CD4-positive, alpha-beta T cell treated with Interleukin-6 at 100 ng/mL for 8 hours (primary cell): ENCODE results near the gene CRAMP1.
"Not testable (repeated sequence)": the region's sequence is repeated elsewhere in the genome, so short reads cannot be mapped to it uniquely, and the experiment has no call there.

Source experiments
- DNase-seq: peaks from one replicate; pipeline ENCODE4 v3.0.0-alpha.2; 2020; ENCODE audit warnings: mixed read lengths, low spot score

Gene CRAMP1

GRCh38 chr16:1687427-1688316 is 75.5 kb downstream of the CRAMP1 start:
- no peak for DNase-seq

GRCh38 chr16:1688807-1689560 is 76.8 kb downstream of the CRAMP1 start:
- no peak for DNase-seq

GRCh38 chr16:1689853-1690252 is 77.7 kb downstream of the CRAMP1 start:
- no peak for DNase-seq

GRCh38 chr16:1690810-1691209 is 78.7 kb downstream of the CRAMP1 start:
- no peak for DNase-seq

DNA sequence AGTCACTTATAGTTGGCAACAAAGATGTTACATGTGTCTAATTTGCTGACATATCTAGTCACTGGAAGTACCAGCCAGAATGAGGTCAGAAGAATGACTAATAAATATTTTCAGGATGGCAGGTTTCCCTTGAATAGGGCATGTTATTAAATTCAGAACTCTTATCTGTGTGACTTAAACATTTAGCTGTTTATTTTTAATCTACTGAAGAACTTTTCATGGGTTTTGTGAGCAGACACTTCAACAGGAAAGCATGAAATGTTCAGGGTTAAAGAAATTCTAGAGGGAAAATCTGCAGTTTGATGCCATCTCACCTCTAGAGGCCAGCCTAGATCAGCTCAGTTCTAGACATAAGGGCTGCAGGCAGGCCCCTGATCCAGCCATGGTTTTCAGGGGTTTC is 79.1 kb downstream of the CRAMP1 start:
- DNase-seq: no peak

DNA sequence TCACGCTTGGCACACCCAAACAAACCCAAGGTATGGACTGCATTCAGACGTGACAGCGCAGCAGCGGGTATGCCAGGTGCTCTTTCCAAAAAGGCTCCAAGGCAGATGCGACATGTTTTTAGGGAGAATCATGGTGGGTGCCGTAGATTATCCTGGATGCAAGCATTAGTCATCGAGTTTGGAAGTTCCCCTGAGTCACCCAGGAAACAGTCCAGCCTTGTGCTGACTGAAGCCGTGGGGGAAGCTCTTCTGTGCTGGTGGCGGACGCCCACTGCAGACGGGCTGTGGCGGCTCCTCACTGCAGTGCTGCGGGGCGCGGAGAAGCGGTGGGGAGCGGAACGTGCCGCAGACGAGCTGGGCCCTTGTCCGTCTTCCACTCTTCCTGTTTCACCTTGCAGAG is 79.8 kb downstream of the CRAMP1 start:
- no peak for DNase-seq

- DNase-seq: no peak
Observed at GRCh38 chr16:1696863-1697262, 84.7 kb downstream of the CRAMP1 start.

DNA sequence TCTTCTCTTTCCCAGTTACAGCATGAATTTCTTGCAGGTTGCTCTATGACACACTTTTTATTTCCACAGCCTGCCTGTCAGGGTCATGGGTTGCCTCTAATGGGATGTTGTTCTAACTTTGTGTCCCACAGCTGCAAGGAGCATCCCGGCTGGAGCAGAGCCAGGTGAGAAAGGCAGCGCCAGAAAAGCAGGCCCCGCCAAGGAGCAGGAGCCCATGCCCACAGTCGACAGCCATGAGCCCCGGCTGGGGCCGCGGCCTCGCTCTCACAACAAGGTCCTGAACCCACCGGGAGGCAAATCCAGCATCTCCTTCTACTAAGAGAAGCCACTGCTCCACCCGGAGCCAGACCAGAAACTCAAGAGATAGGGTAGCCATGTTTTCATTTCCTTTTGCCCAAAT is 86.5 kb downstream of the CRAMP1 start:
- DNase-seq: no peak

DNA sequence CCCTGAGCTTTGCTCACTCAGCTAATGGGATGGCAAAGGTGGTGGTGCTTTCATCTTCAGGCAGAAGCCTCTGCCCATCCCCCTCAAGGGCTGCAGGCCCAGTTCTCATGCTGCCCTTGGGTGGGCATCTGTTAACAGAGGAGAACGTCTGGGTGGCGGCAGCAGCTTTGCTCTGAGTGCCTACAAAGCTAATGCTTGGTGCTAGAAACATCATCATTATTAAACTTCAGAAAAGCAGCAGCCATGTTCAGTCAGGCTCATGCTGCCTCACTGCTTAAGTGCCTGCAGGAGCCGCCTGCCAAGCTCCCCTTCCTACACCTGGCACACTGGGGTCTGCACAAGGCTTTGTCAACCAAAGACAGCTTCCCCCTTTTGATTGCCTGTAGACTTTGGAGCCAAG is 88.1 kb downstream of the CRAMP1 start:
- no peak for DNase-seq

GRCh38 chr16:1701216-1701878 is 89.2 kb downstream of the CRAMP1 start:
- no peak for DNase-seq

DNA sequence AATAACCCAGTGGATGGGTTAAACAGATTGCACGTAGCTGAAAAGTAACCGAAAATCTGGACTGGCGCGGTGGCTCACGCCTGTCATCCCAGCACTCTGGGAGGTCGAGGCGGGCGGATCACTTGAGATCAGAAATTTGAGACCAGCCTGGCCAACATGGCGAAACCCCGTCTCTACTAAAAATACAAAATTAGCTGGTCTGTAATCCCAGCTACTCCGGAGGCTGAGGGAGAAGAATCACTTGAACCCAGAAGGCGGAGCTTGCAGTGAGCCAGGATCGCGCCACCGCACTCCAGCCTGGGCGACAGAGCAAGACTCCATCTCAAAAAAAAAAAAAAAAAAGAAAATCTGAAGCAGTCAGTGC is 93.1 kb downstream of the CRAMP1 start:
- not testable (repeated sequence) for DNase-seq

- DNase-seq: peak; percentile 89
Observed at GRCh38 chr16:1705688-1706385, 93.7 kb downstream of the CRAMP1 start, which contains the start of gene MAPK8IP3. Gene MAPK8IP3, plus strand, starts transcription at chr16:1706195. Its CDS starts 145 bp downstream, at chr16:1706340.

DNA sequence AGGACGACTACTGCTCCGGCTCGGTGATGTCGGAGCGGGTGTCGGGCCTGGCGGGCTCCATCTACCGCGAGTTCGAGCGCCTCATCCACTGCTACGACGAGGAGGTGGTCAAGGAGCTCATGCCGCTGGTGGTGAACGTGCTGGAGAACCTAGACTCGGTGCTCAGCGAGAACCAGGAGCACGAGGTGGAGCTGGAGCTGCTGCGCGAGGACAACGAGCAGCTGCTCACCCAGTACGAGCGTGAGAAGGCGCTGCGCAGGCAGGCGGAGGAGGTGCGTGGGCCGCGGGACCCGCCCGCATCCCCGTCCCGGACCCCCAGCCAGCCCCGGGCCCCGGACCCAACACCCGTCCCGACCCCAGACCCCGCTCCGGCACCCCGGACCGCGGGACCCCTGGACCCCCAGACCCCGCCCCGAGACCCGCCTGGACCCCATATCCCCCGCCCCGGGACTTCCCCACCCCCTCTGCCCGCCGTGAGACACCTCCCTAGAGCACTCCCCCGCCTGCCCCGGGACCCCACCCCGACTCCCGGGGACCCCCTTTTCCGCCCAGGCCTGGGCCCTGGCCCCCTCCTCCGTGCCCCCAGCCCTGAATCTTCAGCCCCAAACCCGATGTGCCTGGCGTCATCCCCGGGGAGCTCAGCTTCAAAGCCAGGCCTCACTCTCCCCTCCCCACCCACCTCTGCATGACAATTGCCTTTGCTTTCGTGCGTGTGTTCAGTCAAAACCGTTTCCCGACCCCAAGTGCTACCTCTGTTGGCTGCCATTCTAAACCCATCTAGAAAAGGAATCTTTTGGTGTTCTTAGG is 94.4 kb downstream of the CRAMP1 start:
- DNase-seq: peak; percentile 7

DNA sequence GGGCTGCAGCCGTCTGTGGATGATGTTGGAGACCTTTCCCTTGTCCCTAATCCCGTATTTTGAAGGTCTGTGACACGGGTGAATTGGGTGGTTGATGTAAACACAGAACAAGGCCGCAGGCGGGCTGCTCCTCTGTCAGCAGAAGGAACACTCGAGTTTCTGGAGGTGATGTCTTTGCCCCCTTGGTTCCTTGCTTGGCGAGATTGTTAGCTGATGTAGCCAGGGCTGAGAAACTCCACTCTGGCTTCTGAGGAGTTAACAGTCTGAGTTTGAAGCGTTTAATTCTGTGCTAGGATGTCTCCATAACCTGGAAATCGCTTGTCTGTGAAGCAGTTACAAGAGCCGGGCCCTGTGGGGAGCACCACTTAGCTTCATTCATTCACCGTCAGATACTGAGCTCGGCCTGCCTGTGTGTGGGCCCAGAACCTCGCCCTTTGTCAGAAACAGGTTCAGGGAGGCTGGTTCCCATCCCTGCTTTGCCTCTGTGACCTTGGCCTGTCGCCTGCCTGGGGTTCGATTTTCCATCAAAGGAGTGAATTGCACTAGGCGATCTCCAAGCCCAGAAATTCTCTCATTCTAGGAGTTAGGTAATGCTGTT is 95.1 kb downstream of the CRAMP1 start:
- no peak for DNase-seq

- DNase-seq: no peak
Observed at GRCh38 chr16:1708083-1708767, 96.1 kb downstream of the CRAMP1 start.

- no peak for DNase-seq
Observed at GRCh38 chr16:1708768-1709180, 96.6 kb downstream of the CRAMP1 start.

- DNase-seq: no peak
Observed at GRCh38 chr16:1709356-1709755, 97.2 kb downstream of the CRAMP1 start.

DNA sequence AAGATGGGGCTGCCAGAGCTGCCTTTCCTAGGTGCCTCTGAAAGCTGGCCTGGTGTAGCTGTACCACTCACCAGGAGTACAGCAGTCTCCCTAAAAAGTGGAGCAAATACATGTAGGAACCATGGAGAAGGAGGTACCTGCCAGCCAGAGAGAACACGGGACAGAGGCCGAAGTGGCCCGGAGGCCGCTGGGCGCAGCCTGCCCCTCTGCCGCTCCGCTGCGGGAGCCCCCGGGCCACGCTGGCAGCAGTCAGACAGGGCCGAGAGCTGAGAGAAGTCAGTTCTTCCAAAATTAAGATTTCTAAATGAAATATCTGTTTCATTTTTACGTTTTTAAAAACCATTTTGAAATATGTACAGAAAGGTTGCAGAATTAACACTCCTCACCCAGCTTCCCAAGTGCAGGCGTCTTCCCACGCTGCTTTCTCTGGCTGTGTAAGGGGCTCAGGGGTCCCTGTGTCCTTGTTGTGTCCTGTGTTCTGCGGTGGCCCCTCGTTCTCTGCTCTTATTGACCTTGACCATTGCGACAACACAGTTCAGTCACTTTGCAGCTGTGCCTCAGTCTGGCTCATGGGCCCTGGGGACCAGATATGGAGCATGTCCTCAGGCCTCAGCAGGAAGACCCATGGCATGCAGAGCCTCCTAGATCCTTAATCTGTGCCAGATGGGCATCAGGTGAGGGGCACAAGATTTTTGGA is 98.8 kb downstream of the CRAMP1 start:
- no peak for DNase-seq

DNA sequence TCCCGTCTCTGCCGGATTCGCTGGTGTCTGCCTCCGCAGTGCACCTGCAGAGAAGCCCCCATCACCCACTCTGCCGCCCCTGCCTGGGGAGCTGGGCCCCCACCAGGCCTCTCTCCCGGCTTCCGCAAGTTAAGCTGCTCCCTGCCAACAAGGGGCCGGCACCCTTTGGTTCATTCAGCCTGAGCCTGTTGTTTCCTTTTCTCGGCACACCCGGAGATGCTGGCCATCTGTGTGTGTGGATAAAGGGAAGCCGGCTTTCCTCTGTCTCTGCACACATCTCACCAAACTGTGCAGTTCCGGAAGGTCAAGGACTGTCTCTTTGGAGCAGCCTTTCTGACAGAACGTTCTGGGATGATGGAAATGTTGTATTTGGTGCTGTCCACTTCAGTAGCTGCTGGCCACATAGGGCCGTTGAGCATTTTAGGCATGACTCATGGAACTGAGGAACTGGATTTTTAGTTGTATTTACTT is 100.7 kb downstream of the CRAMP1 start:
- no peak for DNase-seq
